Endodermal cell (in vitro differentiated cells): ENCODE measurements around the gene SNX17. TPM values are rescaled to one million over a fixed set of nuclear protein-coding genes. Genes with fewer than 3 reads are reported as not detected.

Source experiments
- DNase-seq: peaks from one replicate; pipeline ENCODE4 v3.0.0-alpha.2; 2017
- H3K27ac ChIP-seq: 2 replicates; pipeline ENCODE4 v1.5.1; 2013; ENCODE audit warnings: mild to moderate bottlenecking, low read depth, low read length, moderate library complexity
- H3K27me3 ChIP-seq: 2 replicates; pipeline ENCODE4 v1.6.1; 2013; ENCODE audit warnings: mild to moderate bottlenecking, low read length, moderate library complexity; ENCODE audit not compliant: insufficient read depth, control insufficient read depth, poor library complexity, severe bottlenecking
- H3K36me3 ChIP-seq: 2 replicates; pipeline ENCODE4 v1.7.0; 2013; ENCODE audit warnings: mild to moderate bottlenecking, low read length, moderate library complexity; ENCODE audit not compliant: control insufficient read depth, insufficient read depth
- H3K4me1 ChIP-seq: one replicate; pipeline ENCODE4 v1.7.0; 2013; ENCODE audit warnings: low read length; ENCODE audit not compliant: control insufficient read depth, insufficient read depth
- H3K4me3 ChIP-seq: 2 replicates; pipeline ENCODE4 v1.5.1; 2013; ENCODE audit warnings: mild to moderate bottlenecking, low read length, moderate library complexity
- H3K9ac ChIP-seq: 2 replicates; pipeline ENCODE4 v1.6.1; 2013; ENCODE audit warnings: mild to moderate bottlenecking, low read length, moderate library complexity; ENCODE audit not compliant: poor library complexity, severe bottlenecking; ENCODE audit errors: extremely low read depth
- H3K9me3 ChIP-seq: 2 replicates; pipeline ENCODE4 v1.6.1; 2013; ENCODE audit warnings: mild to moderate bottlenecking, low read length, moderate library complexity; ENCODE audit not compliant: control insufficient read depth
- H3K27ac Mint-ChIP-seq: 2 replicates; pipeline ENCODE4 v1.8.0; 2020; ENCODE audit warnings: mixed read lengths
- H3K27me3 Mint-ChIP-seq: 2 replicates; pipeline ENCODE4 v1.8.0; 2021; ENCODE audit warnings: mild to moderate bottlenecking, mixed read lengths; ENCODE audit not compliant: insufficient read depth
- H3K36me3 Mint-ChIP-seq: 2 replicates; pipeline ENCODE4 v1.8.0; 2020; ENCODE audit warnings: low read depth, mixed read lengths
- H3K4me1 Mint-ChIP-seq: 2 replicates; pipeline ENCODE4 v1.8.0; 2020; ENCODE audit warnings: mixed read lengths
- H3K4me3 Mint-ChIP-seq: 2 replicates; pipeline ENCODE4 v1.8.0; 2020; ENCODE audit warnings: mild to moderate bottlenecking, moderate library complexity, mixed read lengths
- H3K9me3 Mint-ChIP-seq: 2 replicates; pipeline ENCODE4 v1.8.0; 2020; ENCODE audit warnings: mild to moderate bottlenecking, mixed read lengths
- CTCF ChIP-seq: fragments of 200-600 bp; sonication (generic); conservative IDR thresholded peaks from 2 replicates; pipeline ENCODE4 v1.5.0; 2021; ENCODE audit warnings: antibody characterized with exemption, mild to moderate bottlenecking
- WGBS, 2 experiments: methylation state at CpG; one replicate each; pipeline versions ENCODE4 v1.1.5 to v1.1.7; 2013; ENCODE audit warnings: missing lambda C conversion rate in 2 of 2, mixed read lengths in 1 of 2; ENCODE audit not compliant: insufficient coverage in 1 of 2, insufficient read length in 1 of 2; 5-methylcytosine and 5-hydroxymethylcytosine counted together
- total RNA-seq, 2 donors: library from RNA; stranded (reverse); fragmentation: NEBNext Ultra II Directional in 1 of 2; extraction: Animal tissue kit (Norgen Biotek cat#: 25700) in 1 of 2; gene quantifications; 2 replicates in 1 of 2; 3 replicates in 1 of 2; pipeline ENCODE4 v1.2.1, GENCODE V29; 2021

The SNX17 gene
- total RNA-seq, 2 donors from 2014 or later: 81.2 to 92.6 TPM

GRCh38 chr2:27380626-27381545, 10.5 kb downstream of the SNX17 start, which contains the start of gene ZNF513:
TSS of gene ZNF513 (minus strand) at chr2:27380734. CDS start at chr2:27380526, 208 bp downstream.
- Mint-ChIP-seq H3K36me3 (peaks cover 60% of the 10 kb centered on the region), H3K27me3 (no peaks in the 10 kb centered on the region), H3K4me3 (peak within 1 kb of the TSS; percentile 92), H3K4me1 (peaks cover 19% of the 10 kb centered on the region), H3K27ac (peak within 1 kb of the TSS; percentile 98), H3K9me3 (no peaks in the 10 kb centered on the region)
- Histone ChIP-seq H3K4me1 (peaks cover 4% of the 10 kb centered on the region), H3K9me3 (no peaks in the 10 kb centered on the region), H3K9ac (peak within 1 kb of the TSS; percentile 77), H3K4me3 (peak within 1 kb of the TSS; percentile 90), H3K36me3 (peaks cover 79% of the 10 kb centered on the region), H3K27ac (peak within 1 kb of the TSS; percentile 96), H3K27me3 (no peaks in the 10 kb centered on the region)
- WGBS, 2 experiments: 26 to 30% methylated on average over 32 to 67 of the region's 67 CpGs
- peak; percentile 99 for DNase-seq
- no peak for TF ChIP-seq CTCF

- Histone ChIP-seq H3K27me3 (no peaks in the 10 kb centered on the region), H3K9me3 (no peaks in the 10 kb centered on the region), H3K4me3 (no peak overlapping the region), H3K36me3 (peaks cover 78% of the 10 kb centered on the region), H3K4me1 (peaks cover 4% of the 10 kb centered on the region), H3K9ac (no peak overlapping the region), H3K27ac (peak overlapping the region; percentile 96)
- Mint-ChIP-seq H3K4me3 (peak overlapping the region; percentile 92), H3K4me1 (peaks cover 19% of the 10 kb centered on the region), H3K27me3 (no peaks in the 10 kb centered on the region), H3K27ac (peak overlapping the region; percentile 97), H3K36me3 (peaks cover 57% of the 10 kb centered on the region), H3K9me3 (no peaks in the 10 kb centered on the region)
- WGBS, 2 experiments: 94 to 97% methylated on average over 10 of the region's 10 CpGs
- TF ChIP-seq CTCF: no peak
- peak; percentile 52 for DNase-seq
Observed at GRCh38 chr2:27381577-27382181, 11.3 kb downstream of the SNX17 start.

- Histone ChIP-seq H3K27ac (no peak overlapping the region), H3K36me3 (peaks cover 25% of the 10 kb centered on the region), H3K4me1 (no peaks in the 10 kb centered on the region), H3K9me3 (no peaks in the 10 kb centered on the region), H3K4me3 (no peak overlapping the region), H3K9ac (no peak overlapping the region), H3K27me3 (no peaks in the 10 kb centered on the region)
- no peak overlapping the region for H3K4me3 Mint-ChIP-seq
- no peaks in the 10 kb centered on the region for H3K9me3 Mint-ChIP-seq
- H3K27ac Mint-ChIP-seq: no peak overlapping the region
- no peak for TF ChIP-seq CTCF
- peaks cover 42% of the 10 kb centered on the region for H3K36me3 Mint-ChIP-seq
- DNase-seq: no peak
- 90 to 95% methylated on average over 1 to 9 of the region's 9 CpGs for WGBS, 2 experiments
- H3K4me1 Mint-ChIP-seq: no peaks in the 10 kb centered on the region
- no peaks in the 10 kb centered on the region for H3K27me3 Mint-ChIP-seq
Observed at GRCh38 chr2:27390822-27391679, 20.6 kb downstream of the SNX17 start.
